ENCODE measurements around the gene LARGE1.

LARGE1 gene

DNA sequence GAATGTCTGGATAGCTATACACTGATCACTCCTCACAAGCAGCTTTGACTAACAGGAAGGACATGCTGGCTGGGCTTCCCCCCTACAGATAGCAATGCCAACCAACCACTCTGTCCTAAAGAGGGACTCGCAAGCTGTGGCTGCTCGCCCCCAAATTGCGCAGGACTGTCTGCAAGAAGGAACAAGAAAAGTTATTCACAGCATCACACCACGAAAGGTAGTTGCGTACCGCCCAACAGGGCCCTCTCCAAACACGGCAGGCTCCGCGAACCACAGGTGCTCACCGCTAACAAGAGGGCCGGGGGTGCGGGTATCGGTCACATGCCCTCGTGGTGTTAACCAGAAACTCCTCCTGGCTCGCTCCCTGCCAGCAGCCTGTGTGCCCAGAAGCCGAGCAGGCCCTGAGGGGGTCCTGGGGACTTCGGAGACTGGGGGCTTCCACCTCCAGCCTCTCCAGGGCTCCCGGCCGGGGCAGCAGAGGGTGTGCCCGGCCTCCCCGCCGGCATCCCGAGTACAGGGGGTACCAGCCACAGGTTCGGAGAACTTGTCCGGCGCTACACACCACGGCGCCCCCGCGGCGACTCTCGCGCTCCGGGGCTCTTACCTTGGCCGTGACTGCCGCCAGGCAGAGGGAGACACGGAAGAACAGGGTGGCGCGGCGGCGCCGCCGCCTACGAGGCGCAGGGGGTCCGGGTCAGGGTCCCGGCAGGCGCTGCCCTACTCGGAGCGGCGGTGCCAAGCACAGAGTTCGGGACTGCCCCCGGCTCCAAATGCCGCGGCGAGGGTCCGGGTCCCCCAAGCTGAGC lies 682 bp downstream of the LARGE1 start:
- Histone ChIP-seq H3K27ac (peak overlapping the region; percentile 55 to 83 (median 75); a peak in 21 of 22 replicates), H3K36me3 (peaks cover 0 to 21% (median 0%) of the 10 kb centered on the region in 11 experiments; a peak in 8 of 22 replicates), H4K20me1 (peaks cover 50 to 61% (median 56%) of the 10 kb centered on the region in 11 experiments; a peak in 20 of 22 replicates), H3K4me3 (peak overlapping the region; percentile 87 to 96 (median 90)), H3K9ac (peak overlapping the region; percentile 82 to 92 (median 86)), H3K27me3 (peaks cover 0 to 11% (median 0%) of the 10 kb centered on the region in 11 experiments; a peak in 5 of 22 replicates), H3K4me1 (peaks cover 34 to 61% (median 47%) of the 10 kb centered on the region in 10 experiments), H3K9me3 (replicated peaks in 1 of 11) (no peaks in the 10 kb centered on the region), H3K4me2 (peak overlapping the region; percentile 84 to 99 (median 98))
- no peak for TF ChIP-seq Cebpa-rat (IDR thresholded peaks at IDR 0.05)

GRCh38 chr22:33918676-33919365 lies 1.5 kb downstream of the LARGE1 start:
- peak overlapping the region; percentile 87 to 96 (median 90) for H3K4me3 ChIP-seq
- H4K20me1 ChIP-seq, result peaks cover 50 to 69% (median 64%) of the 10 kb centered on the region in 11 experiments; a peak in 20 of 22 replicates
- no peak for TF ChIP-seq Cebpa-rat (IDR thresholded peaks at IDR 0.05)
- H3K4me1 ChIP-seq, result peaks cover 33 to 60% (median 47%) of the 10 kb centered on the region in 10 experiments
- H3K9me3 ChIP-seq (replicated peaks in 1 of 11), result no peaks in the 10 kb centered on the region
- peak overlapping the region; percentile 82 to 92 (median 86); a peak in 21 of 22 replicates for H3K9ac ChIP-seq
- peaks cover 0 to 26% (median 0%) of the 10 kb centered on the region in 11 experiments; a peak in 8 of 22 replicates for H3K36me3 ChIP-seq
- H3K27ac ChIP-seq, result no peak overlapping the region; a peak in 2 of 22 replicates
- peaks cover 0 to 11% (median 0%) of the 10 kb centered on the region in 11 experiments; a peak in 5 of 22 replicates for H3K27me3 ChIP-seq
- peak overlapping the region; percentile 84 to 99 (median 98) for H3K4me2 ChIP-seq

DNA sequence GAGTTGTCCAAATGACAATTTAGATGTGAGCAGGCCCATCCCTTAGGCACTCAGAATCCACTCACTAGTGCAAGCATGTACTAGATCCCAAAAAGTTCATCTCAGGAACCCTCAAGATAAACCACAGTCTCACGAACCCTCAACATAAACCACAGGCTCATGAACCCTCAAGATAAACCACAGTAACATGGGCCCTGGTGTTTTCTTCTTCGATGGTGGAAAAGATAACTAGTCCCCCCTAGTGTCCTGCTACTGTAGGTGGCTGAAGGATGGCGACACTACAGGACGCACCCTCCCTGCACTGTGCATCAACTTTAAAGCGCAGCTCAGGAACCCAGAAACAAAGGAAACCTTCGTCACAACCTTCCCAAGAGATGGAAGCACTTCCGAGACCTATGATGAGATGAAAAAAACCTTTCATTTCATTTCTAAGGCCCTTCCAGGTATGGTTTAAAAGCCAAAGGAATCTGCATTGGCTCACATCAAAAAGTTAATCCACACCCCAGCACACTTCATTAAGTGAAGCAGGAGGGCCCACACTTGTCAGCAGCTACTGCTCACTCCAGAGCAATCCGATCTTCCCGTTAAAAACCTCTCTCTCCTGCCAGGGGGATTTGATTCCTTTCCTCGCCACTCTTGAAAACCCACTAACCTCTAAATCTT lies 2.4 kb downstream of the LARGE1 start:
- Histone ChIP-seq H3K27ac (no peak overlapping the region), H3K4me3 (peak overlapping the region; percentile 87 to 96 (median 90); a peak in 16 of 20 replicates), H3K4me2 (peak overlapping the region; percentile 84 to 99 (median 98)), H3K36me3 (peaks cover 0 to 33% (median 0%) of the 10 kb centered on the region in 11 experiments; a peak in 9 of 22 replicates), H3K4me1 (peaks cover 23 to 50% (median 39%) of the 10 kb centered on the region in 10 experiments), H3K9ac (peak overlapping the region in 9 of 11 experiments; percentile 83 to 91 (median 86); a peak in 14 of 22 replicates), H3K9me3 (replicated peaks in 1 of 11) (no peaks in the 10 kb centered on the region), H4K20me1 (peaks cover 50 to 78% (median 73%) of the 10 kb centered on the region in 11 experiments; a peak in 20 of 22 replicates), H3K27me3 (peaks cover 0 to 6% (median 0%) of the 10 kb centered on the region in 11 experiments; a peak in 4 of 22 replicates)
- TF ChIP-seq Cebpa-rat (IDR thresholded peaks at IDR 0.05), result no peak

DNA sequence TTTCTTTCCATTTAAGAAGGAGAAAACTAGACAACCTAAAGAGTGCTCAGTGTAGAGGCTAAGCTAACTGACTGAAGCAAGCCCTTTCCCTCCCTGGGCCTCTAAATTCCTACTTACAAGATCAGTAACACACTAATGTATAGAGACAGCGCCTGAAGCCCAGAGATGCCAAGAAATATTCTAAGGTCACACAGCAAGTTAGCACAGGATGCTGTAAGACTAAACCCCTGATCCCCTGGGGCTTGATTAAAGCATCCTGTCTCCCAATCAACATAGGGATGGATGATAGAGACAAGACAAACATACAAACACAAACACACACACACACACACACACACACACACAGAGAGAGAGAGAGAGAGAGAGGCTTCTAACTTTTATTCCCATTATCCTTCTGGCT lies 5.6 kb downstream of the LARGE1 start:
- Histone ChIP-seq H3K36me3 (peaks cover 0 to 48% (median 7%) of the 10 kb centered on the region in 11 experiments; a peak in 14 of 22 replicates), H3K27ac (no peak overlapping the region), H4K20me1 (peaks cover 45 to 100% (median 100%) of the 10 kb centered on the region in 11 experiments; a peak in 20 of 22 replicates), H3K4me2 (peak overlapping the region in 6 of 11 experiments; percentile 5 to 43 (median 12); a peak in 7 of 22 replicates), H3K4me1 (peaks cover 21 to 59% (median 48%) of the 10 kb centered on the region in 10 experiments), H3K4me3 (no peak overlapping the region), H3K27me3 (no peaks in the 10 kb centered on the region; a peak in 1 of 22 replicates), H3K9ac (no peak overlapping the region), H3K9me3 (replicated peaks in 1 of 11) (no peaks in the 10 kb centered on the region)
- no peak for TF ChIP-seq Cebpa-rat (IDR thresholded peaks at IDR 0.05)

GRCh38 chr22:33914131-33914530 lies 6.1 kb downstream of the LARGE1 start:
- no peak for TF ChIP-seq Cebpa-rat (IDR thresholded peaks at IDR 0.05)
- peaks cover 0 to 48% (median 7%) of the 10 kb centered on the region in 11 experiments; a peak in 14 of 22 replicates for H3K36me3 ChIP-seq
- H3K9me3 ChIP-seq (replicated peaks in 1 of 11), result no peaks in the 10 kb centered on the region
- H3K4me1 ChIP-seq, result peaks cover 21 to 65% (median 51%) of the 10 kb centered on the region in 10 experiments
- no peak overlapping the region for H3K27ac ChIP-seq
- H4K20me1 ChIP-seq, result peaks cover 39 to 100% (median 99%) of the 10 kb centered on the region in 11 experiments; a peak in 20 of 22 replicates
- no peak overlapping the region for H3K4me2 ChIP-seq
- H3K9ac ChIP-seq, result no peak overlapping the region
- H3K4me3 ChIP-seq, result no peak overlapping the region
- no peaks in the 10 kb centered on the region; a peak in 1 of 22 replicates for H3K27me3 ChIP-seq

DNA sequence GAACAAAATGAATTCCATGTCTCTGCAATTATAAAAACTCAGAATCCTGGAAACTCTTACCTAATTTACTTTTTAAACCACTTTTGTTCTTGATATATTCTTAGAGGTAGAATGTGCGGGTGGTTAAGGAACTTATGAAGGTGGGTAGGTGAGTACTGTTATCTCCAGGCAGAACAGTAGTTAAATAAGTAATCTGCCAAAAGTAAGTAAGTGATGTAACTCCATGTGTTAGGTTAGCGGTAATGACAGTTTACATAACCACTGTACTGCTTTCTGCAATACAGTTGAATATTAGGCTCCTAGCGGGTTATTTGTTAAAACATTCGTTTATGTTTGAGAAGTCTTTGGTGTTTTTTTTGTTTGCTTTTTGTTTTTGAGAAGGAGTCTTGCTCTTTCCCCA lies 7.1 kb downstream of the LARGE1 start:
- no peak overlapping the region for H3K4me2 ChIP-seq
- no peak overlapping the region for H3K4me3 ChIP-seq
- H3K27me3 ChIP-seq, result no peaks in the 10 kb centered on the region
- H3K9ac ChIP-seq, result no peak overlapping the region
- peaks cover 0 to 48% (median 7%) of the 10 kb centered on the region in 11 experiments; a peak in 14 of 22 replicates for H3K36me3 ChIP-seq
- no peaks in the 10 kb centered on the region for H3K9me3 ChIP-seq (replicated peaks in 1 of 11)
- no peak overlapping the region for H3K27ac ChIP-seq
- H4K20me1 ChIP-seq, result peaks cover 36 to 100% (median 99%) of the 10 kb centered on the region in 11 experiments; a peak in 20 of 22 replicates
- peaks cover 13 to 65% (median 51%) of the 10 kb centered on the region in 10 experiments for H3K4me1 ChIP-seq
- TF ChIP-seq Cebpa-rat (IDR thresholded peaks at IDR 0.05), result no peak

DNA sequence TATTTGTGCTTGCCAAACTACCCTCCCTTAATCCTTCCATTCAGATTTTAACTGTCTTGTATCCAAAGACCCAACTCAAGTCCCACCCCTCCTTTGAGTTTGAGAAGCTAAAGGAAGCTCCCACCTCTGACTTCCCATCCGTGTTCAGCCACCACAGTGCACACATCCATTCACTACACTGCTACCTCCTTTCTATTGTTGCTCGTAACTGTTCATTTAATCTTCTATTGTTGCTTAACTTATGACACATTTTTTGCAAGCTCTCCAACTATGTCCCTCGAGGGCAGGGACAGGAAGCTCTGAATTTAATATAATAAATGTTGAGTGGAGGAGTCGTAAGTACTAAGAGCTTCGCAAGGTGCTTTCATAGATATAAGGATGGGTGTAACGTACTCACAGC lies 10.4 kb downstream of the LARGE1 start:
- no peak for TF ChIP-seq Cebpa-rat (IDR thresholded peaks at IDR 0.05)
- Histone ChIP-seq H3K27ac (peak overlapping the region in 1 of 11 experiments; percentile 36; a peak in 2 of 22 replicates), H3K27me3 (no peaks in the 10 kb centered on the region), H3K9ac (no peak overlapping the region), H4K20me1 (peaks cover 9 to 99% (median 89%) of the 10 kb centered on the region in 11 experiments; a peak in 20 of 22 replicates), H3K4me3 (no peak overlapping the region), H3K9me3 (replicated peaks in 1 of 11) (peaks cover 0 to 18% (median 14%) of the 10 kb centered on the region in 11 experiments; a peak in 16 of 22 replicates), H3K36me3 (peaks cover 0 to 50% (median 16%) of the 10 kb centered on the region in 11 experiments; a peak in 14 of 22 replicates), H3K4me1 (peaks cover 0 to 51% (median 49%) of the 10 kb centered on the region in 10 experiments; a peak in 18 of 20 replicates), H3K4me2 (peak overlapping the region; percentile 20 to 78 (median 57); a peak in 20 of 22 replicates)

- Histone ChIP-seq H3K27me3 (no peaks in the 10 kb centered on the region), H3K9ac (no peak overlapping the region), H3K9me3 (replicated peaks in 1 of 11) (peaks cover 0 to 24% (median 14%) of the 10 kb centered on the region in 11 experiments; a peak in 16 of 22 replicates), H3K4me1 (peaks cover 0 to 51% (median 43%) of the 10 kb centered on the region in 10 experiments; a peak in 18 of 20 replicates), H3K36me3 (peaks cover 0 to 54% (median 16%) of the 10 kb centered on the region in 11 experiments; a peak in 14 of 22 replicates), H4K20me1 (peaks cover 9 to 98% (median 84%) of the 10 kb centered on the region in 11 experiments; a peak in 19 of 22 replicates), H3K27ac (no peak overlapping the region), H3K4me2 (peak overlapping the region in 8 of 11 experiments; percentile 41 to 78 (median 62); a peak in 17 of 22 replicates), H3K4me3 (no peak overlapping the region)
- TF ChIP-seq Cebpa-rat (IDR thresholded peaks at IDR 0.05), result no peak
Observed at GRCh38 chr22:33909075-33909458, 11.2 kb downstream of the LARGE1 start.

Data from BLaER1 treated with 17β-estradiol and CSF1 and Interleukin-3, amounts not matched to agents 10 nM and 100 nM (cell line).